Activated T-cell treated with anti-CD3 and anti-CD28 coated beads for 48 hours (primary cell): ENCODE data around the gene SEMA6B.
A peak's percentile ranks its signal among the peaks of the same experiment; 100 is the strongest.
"Not testable (repeated sequence)": the region's sequence is repeated elsewhere in the genome, so short reads cannot be mapped to it uniquely, and the experiment has no call there.

Experiments
- DNase-seq: peaks from one replicate; pipeline ENCODE4 v3.0.0-alpha.2; 2020; ENCODE audit warnings: low read depth

The SEMA6B gene

DNA sequence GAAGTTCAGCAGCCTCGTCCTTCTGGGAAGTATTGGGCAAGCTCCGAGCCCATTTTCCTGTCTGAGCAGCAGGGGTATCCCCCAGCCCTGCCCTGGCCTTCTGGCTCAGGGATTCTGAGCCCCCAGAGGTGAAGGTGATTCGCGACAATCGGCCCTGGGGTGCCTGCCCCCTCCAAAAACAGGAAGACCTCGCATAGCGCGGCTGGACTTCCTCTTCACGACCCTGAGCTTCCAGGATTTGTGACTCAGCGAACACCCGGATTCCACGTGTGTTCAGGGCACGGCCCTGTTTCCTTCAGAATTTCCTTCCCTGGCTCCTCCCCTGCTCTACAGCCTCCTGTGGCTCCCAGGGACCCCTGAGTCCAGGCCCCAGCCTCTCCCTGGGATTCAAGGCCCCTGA is at the start of gene SEMA6B:
Gene SEMA6B, minus strand, starts transcription at position 116 of the 400 bp plus-strand sequence. CDS start 1,227 bp downstream, outside the sequence.
- no peak for DNase-seq

DNA sequence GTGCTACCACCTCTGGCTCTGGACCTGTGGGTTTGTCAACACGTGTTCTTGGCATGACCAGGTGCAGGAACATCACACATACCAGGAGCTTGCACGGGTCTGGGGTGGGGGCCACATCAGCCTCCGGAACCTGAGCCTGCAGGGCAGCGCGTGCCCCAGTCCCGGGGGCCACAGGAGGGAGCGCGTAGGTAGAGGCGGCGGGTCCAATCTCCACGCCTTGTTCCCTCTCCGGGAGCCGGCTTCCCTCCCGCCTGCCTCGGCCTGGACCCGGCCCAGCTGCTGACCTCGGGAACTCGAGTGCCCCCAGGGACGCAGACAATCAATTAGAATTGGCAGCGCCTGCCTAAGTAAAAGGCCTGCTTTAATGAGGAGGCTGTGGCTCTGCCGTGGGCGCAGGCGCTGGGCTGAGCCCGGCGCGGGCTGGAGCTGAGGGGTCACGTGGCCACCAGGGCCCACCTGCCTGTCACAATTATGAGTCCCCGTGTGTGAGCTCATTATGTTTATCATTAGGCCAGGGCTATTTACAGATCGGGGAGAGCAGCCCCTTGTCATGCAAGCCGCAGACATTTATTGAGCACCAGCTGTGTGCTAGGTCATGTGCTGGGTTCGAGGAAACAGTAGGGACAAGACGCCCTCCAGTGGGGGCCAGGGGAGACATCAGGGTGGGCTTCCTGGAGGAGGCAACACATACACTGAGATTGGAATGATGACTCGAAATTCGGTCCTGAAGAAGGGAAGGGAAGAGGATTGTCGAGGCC is 47.6 kb upstream of the SEMA6B start:
- no peak for DNase-seq

DNA sequence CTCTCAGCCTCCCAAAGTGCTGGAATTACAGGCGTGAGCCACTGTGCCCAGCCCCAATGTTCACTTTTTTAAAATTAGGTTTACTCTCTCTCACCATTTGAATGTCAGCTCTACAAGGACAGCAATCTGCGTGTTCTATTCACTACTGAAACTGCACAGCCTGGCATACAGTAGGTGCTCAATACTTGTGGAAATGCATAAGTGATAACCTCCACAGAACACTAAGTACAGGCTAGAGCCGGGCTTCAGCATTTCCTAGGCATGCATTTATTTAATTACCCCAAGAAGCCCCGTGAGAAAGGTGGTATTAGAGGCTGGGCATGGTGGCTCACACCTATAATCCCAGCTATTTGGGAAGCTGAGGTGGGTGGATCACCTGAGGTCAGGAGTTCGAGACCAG is 46.7 kb upstream of the SEMA6B start:
- DNase-seq: no peak

DNA sequence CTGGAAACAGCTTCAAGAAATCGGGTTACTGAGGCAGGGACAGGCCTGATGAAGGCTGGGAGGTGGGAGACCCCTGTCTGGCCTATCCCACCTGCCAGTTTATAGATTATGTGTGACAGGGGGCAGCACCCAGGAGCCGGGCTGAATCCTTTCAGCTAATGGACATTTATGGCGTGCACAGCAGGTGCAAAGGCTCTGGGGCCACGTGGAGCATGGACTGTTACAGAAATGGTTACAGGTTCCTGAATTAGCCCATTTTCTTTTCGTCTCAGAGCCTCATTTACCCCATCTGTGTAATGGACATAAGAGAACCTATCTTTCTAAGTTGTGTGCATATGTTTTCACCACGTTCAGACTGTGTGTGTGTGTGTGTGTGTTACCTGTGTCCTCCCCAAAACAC is 45.4 kb upstream of the SEMA6B start:
- DNase-seq: no peak

- DNase-seq: no peak
Observed at GRCh38 chr19:4602915-4603314, 43.4 kb upstream of the SEMA6B start.

DNA sequence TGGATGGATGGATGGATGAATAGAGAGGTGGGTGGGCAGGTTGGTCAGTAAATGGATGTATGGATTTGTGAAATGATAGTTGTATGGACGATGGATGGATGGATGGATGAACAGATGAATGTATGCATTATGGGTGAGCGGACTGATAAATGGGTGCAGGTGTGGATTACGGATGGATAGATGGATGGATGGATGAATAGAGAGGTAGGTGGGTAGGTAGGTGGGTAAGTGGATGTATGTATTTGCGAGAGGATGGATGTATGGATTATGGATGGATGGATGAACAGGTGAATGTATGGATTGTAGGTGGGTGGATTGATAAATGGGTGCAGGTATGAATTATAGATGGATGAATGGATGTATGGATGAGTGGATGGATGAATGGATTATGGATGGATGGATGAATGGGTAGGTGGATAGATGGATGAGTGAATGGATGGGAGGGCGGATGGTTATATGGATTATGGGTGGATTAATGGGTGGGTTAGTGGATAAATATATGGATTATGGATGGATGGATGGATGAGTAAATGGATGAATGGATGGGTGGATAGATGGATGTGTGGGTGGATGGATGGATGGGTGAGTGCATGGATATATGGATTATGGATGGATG is 42.8 kb upstream of the SEMA6B start:
- DNase-seq: no peak

DNA sequence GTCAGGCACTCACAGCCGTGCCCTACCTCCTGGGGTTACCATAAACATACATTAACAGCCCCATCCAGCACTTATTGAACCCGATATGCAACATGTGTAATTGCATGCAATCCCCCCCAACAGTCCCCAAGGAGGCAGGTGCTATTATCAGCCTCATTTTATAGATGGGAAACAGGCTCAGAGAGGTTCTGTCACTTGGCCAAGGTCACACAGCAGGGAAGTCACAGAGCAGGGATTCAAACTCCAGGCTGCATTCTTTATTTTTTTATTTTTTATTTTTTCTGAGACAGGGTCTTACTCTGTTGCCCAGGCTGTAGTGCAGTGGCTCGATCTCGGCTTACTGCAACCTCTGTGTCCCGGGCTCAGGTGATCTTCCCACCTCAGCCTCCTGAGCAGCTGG is 41.4 kb upstream of the SEMA6B start:
- DNase-seq: no peak

DNA sequence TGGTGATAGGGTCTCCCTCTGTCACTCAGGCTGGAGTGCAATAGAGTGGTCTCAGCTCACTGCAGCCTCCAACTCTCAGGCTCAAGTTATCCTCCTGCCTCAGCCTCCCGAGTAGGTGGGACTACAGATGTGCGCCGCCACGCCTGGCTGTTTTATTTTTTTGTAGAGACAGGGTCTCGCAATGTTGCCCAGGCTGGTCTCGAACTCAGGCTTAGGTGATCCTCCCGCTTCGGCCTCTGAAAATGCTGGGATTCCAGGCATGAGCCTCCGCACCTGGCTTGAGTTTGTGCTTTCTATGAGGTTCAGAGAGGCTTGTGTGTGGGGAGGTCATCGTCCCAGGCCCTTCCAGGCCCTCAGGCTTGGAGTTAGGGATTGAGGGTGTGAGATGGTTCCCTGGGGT is 40.6 kb upstream of the SEMA6B start:
- DNase-seq: no peak

GRCh38 chr19:4598712-4599111 is 39.2 kb upstream of the SEMA6B start:
- DNase-seq: no peak

- peak; percentile 45 for DNase-seq
Observed at GRCh38 chr19:4597975-4598671, 38.6 kb upstream of the SEMA6B start.

DNA sequence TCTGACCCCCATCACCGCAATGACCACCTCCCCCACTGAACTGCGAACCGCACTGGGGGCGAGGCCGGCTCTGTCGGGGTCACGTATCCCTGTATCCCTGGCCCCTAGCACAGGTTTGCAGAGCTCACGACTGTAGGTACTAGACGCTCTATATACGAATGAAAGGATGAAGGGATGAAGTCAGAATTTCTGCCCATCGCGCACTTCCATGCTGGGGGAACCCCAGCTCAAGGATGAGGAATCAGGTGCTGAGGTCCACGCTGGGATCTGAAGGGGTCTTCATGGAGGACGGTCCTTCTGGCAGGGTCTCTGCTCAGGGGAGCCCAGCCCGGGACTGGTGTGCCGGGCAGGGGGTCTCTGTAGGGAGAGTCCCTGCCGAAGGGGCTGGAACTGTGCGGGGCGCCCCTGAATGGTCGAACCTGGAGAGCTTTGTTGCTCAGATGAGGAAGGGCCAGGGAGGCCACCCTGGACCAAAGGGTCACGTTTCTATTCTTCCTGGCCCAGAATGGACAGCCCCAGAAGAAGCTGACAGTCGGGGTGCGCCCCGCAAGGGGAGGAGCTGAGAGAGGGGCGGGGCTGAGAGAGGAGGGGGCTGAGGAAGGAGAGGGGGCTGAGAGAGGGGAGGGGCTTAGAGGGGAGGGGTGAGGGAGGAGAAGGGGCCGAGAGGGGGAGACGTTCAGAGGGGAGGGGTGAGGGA is 37.9 kb upstream of the SEMA6B start:
- no peak for DNase-seq

- DNase-seq: no peak
Observed at GRCh38 chr19:4596033-4596904, 36.8 kb upstream of the SEMA6B start.

DNA sequence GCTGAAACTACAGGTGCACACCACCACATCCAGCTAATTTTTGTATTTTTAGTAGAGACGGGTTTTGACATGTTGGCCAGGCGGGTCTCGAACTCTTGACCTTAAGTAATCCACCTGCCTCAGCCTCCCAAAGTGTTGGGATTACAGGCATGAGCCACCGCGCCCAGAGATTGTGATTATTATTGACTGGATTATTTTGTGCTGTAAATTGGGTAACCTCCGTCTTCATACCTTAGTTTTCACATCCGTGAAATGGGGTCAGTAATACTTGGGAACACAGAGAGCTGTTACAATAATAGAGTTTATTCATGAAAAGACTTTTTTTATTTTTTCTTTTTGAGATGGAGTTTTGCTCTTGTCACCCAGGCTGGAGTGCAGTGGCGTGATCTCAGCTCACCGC is 35.7 kb upstream of the SEMA6B start:
- DNase-seq: not testable (repeated sequence)

DNA sequence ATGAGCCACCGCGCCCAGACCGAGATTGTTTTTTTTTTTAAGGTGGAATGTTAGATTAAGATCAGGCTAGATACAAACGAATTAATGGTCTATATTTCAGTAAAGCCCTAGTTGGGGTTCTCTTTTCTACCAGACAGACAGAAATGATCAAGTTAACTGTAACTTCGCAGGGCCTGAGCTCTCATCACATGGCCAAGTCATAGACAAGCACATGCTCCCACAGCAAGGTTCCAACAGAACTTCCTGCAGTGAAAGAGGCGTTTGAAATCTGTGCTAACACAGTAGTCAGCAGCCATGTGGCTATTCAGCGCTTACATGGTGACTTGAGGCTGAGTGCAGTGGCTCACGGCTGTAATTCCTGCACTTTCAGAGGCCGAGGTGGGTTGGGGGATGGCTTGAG is 34.7 kb upstream of the SEMA6B start:
- DNase-seq: no peak

- DNase-seq: no peak
Observed at GRCh38 chr19:4593409-4593851, 33.9 kb upstream of the SEMA6B start.

DNA sequence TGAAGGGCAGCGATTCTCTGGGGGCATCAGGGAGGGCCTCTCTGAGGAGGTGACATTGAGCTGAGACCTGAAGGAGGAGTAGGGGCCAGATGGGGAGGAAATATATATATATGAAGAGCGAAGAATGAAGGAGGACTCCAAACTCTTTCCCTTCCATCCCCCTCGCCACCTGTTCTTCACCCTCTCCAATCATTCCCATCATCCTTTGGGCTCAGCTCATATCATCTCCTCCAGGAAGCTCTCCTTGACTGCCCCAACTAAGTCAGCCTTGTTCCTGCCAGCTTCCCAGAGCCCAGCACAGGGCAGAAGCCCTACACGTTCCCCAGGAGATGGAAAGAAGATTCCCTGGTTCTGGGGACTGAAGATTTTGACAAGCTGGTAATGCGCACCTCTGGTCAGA is 33.0 kb upstream of the SEMA6B start:
- DNase-seq: no peak

DNA sequence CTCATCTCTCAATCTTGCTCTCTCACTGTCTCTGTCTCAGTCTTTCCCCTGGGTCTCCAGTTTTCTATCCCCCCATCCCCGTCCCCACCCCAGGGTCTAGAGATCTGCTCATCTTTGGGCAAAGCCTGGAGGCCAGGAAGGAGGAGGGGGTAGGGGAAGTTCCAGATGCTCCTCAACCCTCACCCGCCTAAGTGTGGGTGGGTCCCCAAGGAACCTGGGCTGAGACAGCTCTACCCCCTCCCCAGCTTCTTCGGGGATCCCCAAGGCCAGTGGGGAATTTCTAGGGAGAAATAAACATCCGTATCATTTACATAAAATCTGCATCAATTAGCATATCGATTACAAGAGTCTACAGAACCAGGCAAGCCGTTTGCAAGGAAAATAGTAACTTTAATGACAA is 31.8 kb upstream of the SEMA6B start:
- DNase-seq: no peak

DNA sequence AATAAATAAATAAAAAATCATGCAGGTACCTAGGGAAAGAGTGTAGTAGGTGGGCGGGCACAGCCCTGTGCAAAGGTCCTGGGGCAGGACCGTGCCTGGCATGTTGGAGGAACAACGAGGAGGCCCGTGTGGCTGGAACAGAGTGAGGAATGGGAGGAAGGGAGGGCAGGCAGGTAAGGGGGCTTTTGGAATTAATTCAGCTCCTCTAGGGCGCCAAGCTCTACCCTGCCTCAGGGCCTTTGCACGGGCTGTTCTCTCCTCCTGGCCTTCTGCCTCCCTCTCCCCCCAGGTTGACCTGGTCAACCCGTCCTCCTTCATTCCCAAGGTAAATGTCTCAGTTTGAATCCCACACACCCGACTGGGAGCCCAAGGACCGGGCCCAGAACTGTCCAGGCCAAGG is 31.1 kb upstream of the SEMA6B start:
- DNase-seq: no peak

- no peak for DNase-seq
Observed at GRCh38 chr19:4589579-4590410, 30.3 kb upstream of the SEMA6B start.

GRCh38 chr19:4588291-4588761 is 28.8 kb upstream of the SEMA6B start:
- DNase-seq: no peak

DNA sequence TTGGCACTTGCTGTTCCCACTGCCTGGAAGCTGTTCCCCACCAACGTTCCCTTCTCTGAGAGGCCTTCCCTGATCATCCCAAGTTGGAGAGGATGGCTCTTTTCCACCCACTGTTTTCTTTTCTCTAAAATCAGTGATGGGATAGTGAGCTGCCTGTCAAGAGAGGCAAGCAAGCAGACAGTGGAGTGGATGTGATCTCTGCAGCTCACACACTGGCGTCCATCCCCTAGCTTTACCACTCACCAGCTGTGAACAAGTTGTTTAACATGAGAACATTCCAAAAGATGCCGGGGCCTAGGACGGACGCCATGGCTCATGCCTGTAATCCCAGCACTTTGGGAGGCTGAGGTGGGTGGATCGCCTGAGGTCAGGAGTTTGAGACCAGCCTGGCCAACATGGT is 28.0 kb upstream of the SEMA6B start:
- DNase-seq: no peak
